Occipital lobe (tissue), 2 donors: ENCODE data around the gene MMP17. TPM values are rescaled to one million over a fixed set of nuclear protein-coding genes. Genes with fewer than 3 reads are reported as not detected.

ENCODE experiments used
- DNase-seq: peaks from one replicate; lab custom pipeline; 2025; lab: John Stamatoyannopoulos, UW
- total RNA-seq: library from RNA; depleted of rRNA; stranded (reverse); fragments of >200 nt; gene quantifications from one replicate; pipeline ENCODE4 v1.2.3, GENCODE V29; 2014

Gene MMP17
- total RNA-seq, result 25.9 TPM

- no peak for DNase-seq
These were observed at the start of gene MMP17 for GRCh38 chr12:131827961-131828534. TSS of gene MMP17 (plus strand) at chr12:131828393. CDS start at chr12:131828495, 102 bp downstream.

GRCh38 chr12:131779027-131779426 is 49.2 kb upstream of the MMP17 start:
- no peak for DNase-seq

- DNase-seq, result no peak
These were observed 46.1 kb upstream of the MMP17 start for GRCh38 chr12:131782061-131782460.

GRCh38 chr12:131783915-131784541 is 44.2 kb upstream of the MMP17 start:
- peak; percentile 19 for DNase-seq

- no peak for DNase-seq
These were observed 43.1 kb upstream of the MMP17 start for GRCh38 chr12:131784909-131785762.

- DNase-seq, result no peak
These were observed 42.3 kb upstream of the MMP17 start for GRCh38 chr12:131785763-131786330.

GRCh38 chr12:131786331-131786730 is 41.9 kb upstream of the MMP17 start:
- DNase-seq, result no peak

- DNase-seq, result peak; percentile 20
These were observed 41.0 kb upstream of the MMP17 start for GRCh38 chr12:131787143-131787660.

- DNase-seq, result no peak
These were observed 40.1 kb upstream of the MMP17 start for GRCh38 chr12:131788070-131788469.

- DNase-seq, result no peak
These were observed 38.6 kb upstream of the MMP17 start for GRCh38 chr12:131789638-131790037.

- peak; percentile 34 for DNase-seq
These were observed 34.8 kb upstream of the MMP17 start for GRCh38 chr12:131793243-131794022.

- DNase-seq, result no peak
These were observed 34.1 kb upstream of the MMP17 start for GRCh38 chr12:131794061-131794460.

- no peak for DNase-seq
These were observed 33.6 kb upstream of the MMP17 start for GRCh38 chr12:131794573-131794972.

GRCh38 chr12:131795064-131795463 is 33.1 kb upstream of the MMP17 start:
- DNase-seq, result no peak

- no peak for DNase-seq
These were observed 32.3 kb upstream of the MMP17 start for GRCh38 chr12:131795690-131796410.

- no peak for DNase-seq
These were observed 31.8 kb upstream of the MMP17 start for GRCh38 chr12:131796411-131796736.

- DNase-seq, result no peak
These were observed 31.2 kb upstream of the MMP17 start for GRCh38 chr12:131796754-131797587.

GRCh38 chr12:131797588-131797934 is 30.6 kb upstream of the MMP17 start:
- no peak for DNase-seq

GRCh38 chr12:131799195-131799594 is 29.0 kb upstream of the MMP17 start:
- no peak for DNase-seq
